Neutrophil (primary cell): ENCODE results near the gene SFMBT1.

Experiments
- H3K27ac ChIP-seq: fragments of 200-600 bp; sonication (generic); 2 replicates; pipeline ENCODE4 v1.5.1; 2016; ENCODE audit warnings: mild to moderate bottlenecking, moderate library complexity
- H3K27me3 ChIP-seq: fragments of 200-600 bp; sonication (generic); 2 replicates; pipeline ENCODE4 v1.6.0; 2016; ENCODE audit warnings: mild to moderate bottlenecking
- H3K36me3 ChIP-seq: fragments of 200-600 bp; sonication (generic); 2 replicates; pipeline ENCODE4 v1.5.1; 2017
- H3K4me1 ChIP-seq, 2 experiments: fragments of 200-600 bp in 1 of 2; sonication (generic) in 1 of 2; 1 replicate in 1 of 2; 2 replicates in 1 of 2; pipeline versions ENCODE4 v1.5.1 to v1.6.1; 2013 to 2016; ENCODE audit warnings: low read depth in 1 of 2, low read length in 1 of 2, mild to moderate bottlenecking in 1 of 2, moderate library complexity in 1 of 2; ENCODE audit not compliant: control insufficient read depth in 1 of 2, insufficient read depth in 1 of 2
- H3K4me3 ChIP-seq, 2 experiments: fragments of 200-600 bp in 1 of 2; sonication (generic) in 1 of 2; 1 replicate in 1 of 2; 2 replicates in 1 of 2; pipeline ENCODE4 v1.5.1; 2013 to 2016; ENCODE audit warnings: low read depth in 1 of 2, low read length in 1 of 2, mild to moderate bottlenecking in 1 of 2, moderate library complexity in 1 of 2
- H3K9me3 ChIP-seq: fragments of 200-600 bp; sonication (generic); 2 replicates; pipeline ENCODE4 v1.5.1; 2016
- TF ChIP-seq, protein P1 (sequence below): fragments of 200-600 bp; sonication (generic); IDR thresholded peaks from 2 replicates; pipeline ENCODE4 v1.5.1; 2016; ENCODE audit warnings: antibody characterized with exemption

The SFMBT1 gene

GRCh38 chr3:53009826-53010539, 35.9 kb downstream of the SFMBT1 start:
- Histone ChIP-seq H3K4me1 (no peaks in the 10 kb centered on the region), H3K4me3 (no peak overlapping the region), H3K27ac (no peak overlapping the region), H3K9me3 (no peaks in the 10 kb centered on the region), H3K36me3 (no peaks in the 10 kb centered on the region), H3K27me3 (no peaks in the 10 kb centered on the region)
- TF ChIP-seq, protein P1, sequence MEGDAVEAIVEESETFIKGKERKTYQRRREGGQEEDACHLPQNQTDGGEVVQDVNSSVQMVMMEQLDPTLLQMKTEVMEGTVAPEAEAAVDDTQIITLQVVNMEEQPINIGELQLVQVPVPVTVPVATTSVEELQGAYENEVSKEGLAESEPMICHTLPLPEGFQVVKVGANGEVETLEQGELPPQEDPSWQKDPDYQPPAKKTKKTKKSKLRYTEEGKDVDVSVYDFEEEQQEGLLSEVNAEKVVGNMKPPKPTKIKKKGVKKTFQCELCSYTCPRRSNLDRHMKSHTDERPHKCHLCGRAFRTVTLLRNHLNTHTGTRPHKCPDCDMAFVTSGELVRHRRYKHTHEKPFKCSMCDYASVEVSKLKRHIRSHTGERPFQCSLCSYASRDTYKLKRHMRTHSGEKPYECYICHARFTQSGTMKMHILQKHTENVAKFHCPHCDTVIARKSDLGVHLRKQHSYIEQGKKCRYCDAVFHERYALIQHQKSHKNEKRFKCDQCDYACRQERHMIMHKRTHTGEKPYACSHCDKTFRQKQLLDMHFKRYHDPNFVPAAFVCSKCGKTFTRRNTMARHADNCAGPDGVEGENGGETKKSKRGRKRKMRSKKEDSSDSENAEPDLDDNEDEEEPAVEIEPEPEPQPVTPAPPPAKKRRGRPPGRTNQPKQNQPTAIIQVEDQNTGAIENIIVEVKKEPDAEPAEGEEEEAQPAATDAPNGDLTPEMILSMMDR: no peak

GRCh38 chr3:53008932-53009331, 36.9 kb downstream of the SFMBT1 start:
- Histone ChIP-seq H3K9me3 (no peaks in the 10 kb centered on the region), H3K27ac (no peak overlapping the region), H3K27me3 (no peaks in the 10 kb centered on the region), H3K36me3 (no peaks in the 10 kb centered on the region), H3K4me1 (no peaks in the 10 kb centered on the region), H3K4me3 (no peak overlapping the region)
- TF ChIP-seq, protein P1: no peak

- no peak overlapping the region for H3K27ac ChIP-seq
- TF ChIP-seq, protein P1: no peak
- no peaks in the 10 kb centered on the region for H3K9me3 ChIP-seq
- H3K27me3 ChIP-seq: no peaks in the 10 kb centered on the region
- H3K36me3 ChIP-seq: no peaks in the 10 kb centered on the region
- H3K4me3 ChIP-seq: no peak overlapping the region
- H3K4me1 ChIP-seq: no peaks in the 10 kb centered on the region
These were observed 39.9 kb downstream of the SFMBT1 start for GRCh38 chr3:53005854-53006513.

DNA sequence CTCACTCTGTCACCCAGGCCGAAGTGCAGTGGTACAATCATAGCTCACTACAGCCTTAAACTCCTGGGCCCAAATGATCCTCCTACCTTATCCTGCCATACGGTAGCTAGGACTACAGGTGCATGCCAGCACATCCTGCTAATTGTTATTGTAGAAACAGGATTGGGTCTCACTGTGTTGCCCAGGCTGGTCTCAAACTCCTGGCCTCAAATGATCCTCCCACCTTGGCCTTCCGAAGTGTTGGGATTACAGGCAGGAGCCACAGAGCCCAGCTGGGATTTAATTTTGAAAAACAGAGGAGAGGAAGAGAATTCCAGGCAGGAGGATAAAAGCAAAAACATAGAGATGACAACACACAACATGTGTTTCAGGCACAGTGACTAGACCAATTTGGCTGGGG, 40.5 kb downstream of the SFMBT1 start:
- H3K36me3 ChIP-seq: no peaks in the 10 kb centered on the region
- no peaks in the 10 kb centered on the region for H3K9me3 ChIP-seq
- TF ChIP-seq, protein P1: no peak
- no peaks in the 10 kb centered on the region for H3K27me3 ChIP-seq
- no peak overlapping the region for H3K4me3 ChIP-seq
- H3K4me1 ChIP-seq: no peaks in the 10 kb centered on the region
- H3K27ac ChIP-seq: no peak overlapping the region

DNA sequence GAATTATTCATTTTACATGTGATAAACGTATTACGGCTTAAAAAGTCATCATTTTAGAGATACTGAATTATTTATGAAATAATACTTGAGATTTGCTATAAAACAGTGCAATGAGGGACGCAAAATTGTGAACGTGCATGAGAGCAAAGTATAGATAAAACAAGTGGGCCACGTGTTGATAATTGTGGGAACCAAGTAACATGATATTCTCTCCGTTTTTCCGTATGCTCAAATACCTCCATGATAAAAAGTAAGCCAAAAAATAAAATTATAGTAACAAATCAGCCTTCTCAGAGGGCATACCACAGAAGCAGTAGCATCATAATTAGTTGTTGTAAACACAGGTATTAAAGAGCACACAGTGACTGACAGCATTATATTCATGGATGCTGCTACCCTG, 42.6 kb downstream of the SFMBT1 start:
- no peaks in the 10 kb centered on the region for H3K9me3 ChIP-seq
- H3K27ac ChIP-seq: no peak overlapping the region
- H3K4me1 ChIP-seq: no peaks in the 10 kb centered on the region
- peaks cover 6% of the 10 kb centered on the region for H3K36me3 ChIP-seq
- TF ChIP-seq, protein P1: no peak
- H3K27me3 ChIP-seq: no peaks in the 10 kb centered on the region
- no peak overlapping the region for H3K4me3 ChIP-seq
